GM12878 (cell line): ENCODE results near the gene NPFFR2. TPM values are rescaled to one million over a fixed set of nuclear protein-coding genes. Genes with fewer than 3 reads are reported as not detected.
"Not testable (repeated sequence)": the region's sequence is repeated elsewhere in the genome, so short reads cannot be mapped to it uniquely, and the experiment has no call there.

Experiments
- ATAC-seq: fragments of 200-7000 bp; cut with Tn5 transposase; 3 replicates; pipeline ENCODE4 v1.9.1; 2020; ENCODE audit warnings: mild to moderate bottlenecking, moderate library complexity
- BruUV-seq: library from RNA; stranded (reverse); fragments of 400-500 nt; replicated peaks from 2 replicates; lab custom pipeline; 2021; lab: Mats Ljungman, UMichigan
- CTCF ChIA-PET: fragments of 300-600 bp; sonication (Branson Sonifier 250); formaldehyde crosslinking; extraction: SDS; loops from one replicate; lab custom pipeline; 2021; ENCODE audit warnings: inconsistent platforms; lab: Yijun Ruan, JAX
- POLR2A ChIA-PET: fragments of 350-600 bp; formaldehyde crosslinking; extraction: SDS; loops from one replicate; lab custom pipeline; 2021; ENCODE audit warnings: inconsistent platforms; lab: Charles Lee
- RAD21 ChIA-PET: fragments of 300-600 bp; sonication (Branson Sonifier 250); formaldehyde crosslinking; loops from one replicate; lab custom pipeline; 2023; ENCODE audit warnings: antibody characterized with exemption; ENCODE audit not compliant: unreplicated experiment; lab: Charles Lee
- SMC1A ChIA-PET: fragments of 300-600 bp; sonication (Branson Sonifier 250); formaldehyde crosslinking; loops from one replicate; lab custom pipeline; 2023; ENCODE audit not compliant: unreplicated experiment, uncharacterized antibody; lab: Charles Lee
- DNase-seq: peaks from one replicate; pipeline ENCODE4 v3.0.0-alpha.2; 2011; ENCODE audit warnings: low read depth, low spot score
- FAIRE-seq: peaks from 3 replicates; lab custom pipeline; 2011; peaks lifted over from hg19 to GRCh38; lab: Jason Lieb, UNC
- H2AFZ ChIP-seq: 2 replicates; pipeline ENCODE4 v1.6.0; 2011; ENCODE audit warnings: low read depth, low read length, control low read depth; ENCODE audit not compliant: control insufficient read depth
- H3K27ac ChIP-seq: 2 replicates; pipeline ENCODE4 v1.5.1; 2011; ENCODE audit warnings: control low read depth; ENCODE audit not compliant: control insufficient read depth, insufficient read depth
- H3K27me3 ChIP-seq, 2 experiments: replicated peaks in 1 of 2; 2 replicates each; pipeline versions ENCODE4 v1.6.0 to v1.6.1; 2011; ENCODE audit warnings: low read length in 1 of 2; ENCODE audit not compliant: control insufficient read depth in 2 of 2, insufficient read depth in 2 of 2
- H3K36me3 ChIP-seq, 2 experiments: 2 replicates each; pipeline ENCODE4 v1.5.1; 2011; ENCODE audit warnings: low read length in 1 of 2; ENCODE audit not compliant: control insufficient read depth in 2 of 2, insufficient read depth in 2 of 2
- H3K4me1 ChIP-seq: 2 replicates; pipeline ENCODE4 v1.6.1; 2011; ENCODE audit warnings: mild to moderate bottlenecking, low read length, moderate library complexity, mixed read lengths; ENCODE audit not compliant: control insufficient read depth, insufficient read depth
- H3K4me2 ChIP-seq: 2 replicates; pipeline ENCODE4 v1.6.0; 2011; ENCODE audit warnings: control low read depth; ENCODE audit not compliant: control insufficient read depth, insufficient read depth
- H3K4me3 ChIP-seq: fragments of 200-600 bp; sonication (generic); 2 replicates; pipeline ENCODE4 v1.5.1; 2016
- H3K79me2 ChIP-seq: 2 replicates; pipeline ENCODE4 v1.6.0; 2011; ENCODE audit warnings: low read length; ENCODE audit not compliant: control insufficient read depth, insufficient read depth
- H3K9ac ChIP-seq: 2 replicates; pipeline ENCODE4 v1.8.0; 2011; ENCODE audit warnings: low read length, control low read depth, mixed read lengths; ENCODE audit not compliant: control insufficient read depth, insufficient read depth
- H3K9me3 ChIP-seq: replicated peaks from 3 replicates; pipeline ENCODE4 v1.5.1; 2011; ENCODE audit warnings: mild to moderate bottlenecking, low read length; ENCODE audit not compliant: control insufficient read depth, insufficient read depth
- H4K20me1 ChIP-seq: 2 replicates; pipeline ENCODE4 v1.6.0; 2011; ENCODE audit not compliant: control insufficient read depth, insufficient read depth
- BCL3 ChIP-seq: IDR thresholded peaks from 2 replicates; pipeline ENCODE4 v1.6.1; 2011; ENCODE audit warnings: borderline replicate concordance, low read depth, mild to moderate bottlenecking, moderate library complexity, low read length; ENCODE audit not compliant: insufficient read depth, poor library complexity, severe bottlenecking
- BCLAF1 ChIP-seq: fragments of 450-650 bp; IDR thresholded peaks from 2 replicates; pipeline ENCODE4 v1.6.1; 2017; ENCODE audit warnings: antibody characterized with exemption, mild to moderate bottlenecking, moderate library complexity
- JUND ChIP-seq: IDR thresholded peaks from 2 replicates; pipeline ENCODE4 v1.6.1; 2012; ENCODE audit warnings: low read depth, mild to moderate bottlenecking, low read length, improper control_type of control experiment, moderate library complexity
- MYB ChIP-seq: fragments of 150-350 bp; IDR thresholded peaks from 2 replicates; pipeline ENCODE4 v1.6.1; 2014; ENCODE audit warnings: mild to moderate bottlenecking, low read depth, low read length, borderline replicate concordance
- WGBS: methylation state at CpG from one replicate; pipeline ENCODE4 v1.1.6; 2016; ENCODE audit warnings: low lambda C conversion rate; ENCODE audit not compliant: insufficient replicate concordance, insufficient coverage; ENCODE audit errors: missing lambda C conversion rate; 5-methylcytosine and 5-hydroxymethylcytosine counted together
- in situ Hi-C: fragments of 300-500 bp; cut with MboI; formaldehyde crosslinking; loops from 9 replicates; pipeline ENCODE4 v1.14.3; 2018; ENCODE audit warnings: mixed read lengths
- intact Hi-C: fragments of 100-400 bp; cut with micrococcal nuclease; formaldehyde crosslinking; loops from one replicate; pipeline ENCODE4 v1.14.2; 2022; ENCODE audit not compliant: unreplicated experiment
- polyA plus RNA-seq, 11 experiments: library from polyadenylated mRNA; depleted of rRNA in 4 of 11; unstranded in 6 of 11; stranded (reverse) in 5 of 11; fragments of >200 nt; fragmentation: Nextera tagmentation in 4 of 11; fragmentation: Illumina TruSeq in 1 of 11; extraction: Ambion mirVana in 4 of 11; extraction: Trizol in 1 of 11; gene quantifications; 1 replicate in 1 of 11; 2 replicates in 10 of 11; pipeline versions ENCODE4 v1.2.1 to v1.2.3, GENCODE V29; 2011 to 2016; ENCODE audit warnings: inconsistent platforms in 2 of 11, missing spikeins in 2 of 11, low read depth in 1 of 11
- total RNA-seq, 4 experiments: library from RNA; depleted of rRNA in 3 of 4; stranded (reverse); fragments of >200 nt in 3 of 4; fragmentation: Illumina TruSeq in 1 of 4; extraction: Trizol in 1 of 4; gene quantifications; 2 replicates each; pipeline versions ENCODE4 v1.2.1 to v1.2.3, GENCODE V29; 2013 to 2021

The NPFFR2 gene
- total and polyA plus RNA-seq, 10 of the 15 experiments (the other 5 are each of a cell fraction or from before 2014, with no cell fraction given) = not detected

- Histone ChIP-seq H3K4me3 (no peak overlapping the region), H3K27me3 (no peaks in the 10 kb centered on the region), H3K27ac (no peak overlapping the region), H4K20me1 (no peaks in the 10 kb centered on the region), H3K79me2 (no peaks in the 10 kb centered on the region), H3K9me3 (no peaks in the 10 kb centered on the region), H2AFZ (no peak overlapping the region), H3K4me2 (no peak overlapping the region)
- in situ Hi-C loops = no loop called here
- RAD21 ChIA-PET = no interaction called here
- no peak for ATAC-seq
- no peak for DNase-seq
- BruUV-seq = no TSS peak
- POLR2A ChIA-PET = no interaction called here
- no peak for FAIRE-seq
- CTCF ChIA-PET = no interaction called here
- TF ChIP-seq MYB = no peak
- no peak for TF ChIP-seq BCLAF1
- no peak for TF ChIP-seq BCL3
- TF ChIP-seq JUND = no peak
- TF ChIP-seq, all 136 proteins: peak for 0
- SMC1A ChIA-PET = no interaction called here
- Histone ChIP-seq H3K4me1 (no peaks in the 10 kb centered on the region), H3K36me3 (no peaks in the 10 kb centered on the region), H3K9ac (no peak overlapping the region)
- intact Hi-C loops = no loop called here
These were observed 120.9 kb downstream of the NPFFR2 start for GRCh38 chr4:72152731-72153130.

GRCh38 chr4:72153634-72154033, 121.8 kb downstream of the NPFFR2 start:
- in situ Hi-C loops, H3K9ac ChIP-seq, RAD21 ChIA-PET, H3K79me2 ChIP-seq, FAIRE-seq, H4K20me1 ChIP-seq, CTCF ChIA-PET, H3K4me1 ChIP-seq, POLR2A ChIA-PET, H3K4me3 ChIP-seq, SMC1A ChIA-PET, H3K27me3 ChIP-seq, H3K9me3 ChIP-seq, H3K27ac ChIP-seq, DNase-seq, intact Hi-C loops, BruUV-seq, ATAC-seq, H2AFZ ChIP-seq, H3K4me2 ChIP-seq, H3K36me3 ChIP-seq: not testable (repeated sequence)
- WGBS = 36% methylated on average over 7 of the region's 8 CpGs

GRCh38 chr4:72169285-72169684, 137.5 kb downstream of the NPFFR2 start:
- intact Hi-C loops, ATAC-seq, H3K9me3 ChIP-seq, H4K20me1 ChIP-seq, H2AFZ ChIP-seq, RAD21 ChIA-PET, in situ Hi-C loops, H3K4me1 ChIP-seq, H3K9ac ChIP-seq, DNase-seq, H3K4me2 ChIP-seq, BruUV-seq, SMC1A ChIA-PET, CTCF ChIA-PET, H3K27ac ChIP-seq, FAIRE-seq, H3K4me3 ChIP-seq, POLR2A ChIA-PET, H3K79me2 ChIP-seq, H3K36me3 ChIP-seq, H3K27me3 ChIP-seq: not testable (repeated sequence)
- WGBS = 87% methylated on average over 14 of the region's 14 CpGs
